Activated CD4-positive, alpha-beta T cell treated with anti-CD3 and anti-CD28 coated beads for 4 hours (primary cell): ENCODE data around the gene GNG13.
"Not testable (repeated sequence)": the region's sequence is repeated elsewhere in the genome, so short reads cannot be mapped to it uniquely, and the experiment has no call there.

Experiments used
- DNase-seq, 2 donors: peaks; one replicate each; pipeline ENCODE4 v3.0.0-alpha.2; 2020

GNG13 gene

GRCh38 chr16:760545-761343 is 39.8 kb downstream of the GNG13 start, which contains the start of gene MSLN:
MSLN (plus strand) TSS chr16:760734; CDS start chr16:762681, 1,947 bp downstream.
- no peak for DNase-seq

DNA sequence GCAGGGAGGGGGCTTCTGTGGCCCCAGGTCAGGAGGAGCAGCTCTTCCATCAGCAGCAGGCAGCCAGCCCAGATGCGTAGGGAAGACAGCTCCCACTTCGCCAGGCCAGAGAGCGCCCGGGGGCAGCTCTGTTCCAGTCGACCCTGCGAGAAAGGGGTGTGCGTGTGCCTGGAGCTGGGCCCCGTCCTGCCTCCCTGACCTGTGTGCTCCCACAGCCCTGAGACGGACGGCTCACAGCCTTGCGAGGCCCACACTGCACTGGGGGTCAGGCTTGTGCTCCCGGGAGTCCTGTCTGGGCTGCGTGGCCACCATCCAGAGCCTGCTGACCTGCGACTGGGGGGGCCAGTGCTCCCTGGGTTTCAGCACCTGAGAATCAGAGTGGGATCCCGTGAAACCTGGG is 40.5 kb downstream of the GNG13 start:
- DNase-seq = no peak

- no peak for DNase-seq
These were observed 41.2 kb downstream of the GNG13 start for GRCh38 chr16:759110-759910.

DNA sequence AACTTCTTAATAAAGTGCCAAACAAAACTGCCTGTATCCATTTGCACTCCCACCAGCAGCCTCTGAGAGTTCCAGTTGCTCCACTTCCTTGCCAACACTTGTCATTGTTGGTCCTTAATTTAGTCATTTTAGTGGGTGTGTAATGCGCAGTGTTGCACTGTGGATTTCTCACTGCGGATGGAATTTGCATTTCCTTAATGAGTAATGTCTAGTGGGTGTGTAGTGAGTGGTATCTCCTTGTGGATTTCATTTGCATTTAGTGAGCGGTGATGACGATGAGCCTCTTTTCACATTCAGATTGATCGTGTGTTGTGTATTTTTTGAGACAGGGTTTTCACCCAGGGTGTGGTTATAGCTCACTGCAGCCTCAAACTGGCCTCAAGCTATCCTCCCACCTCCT is 44.1 kb downstream of the GNG13 start:
- no peak for DNase-seq

GRCh38 chr16:754656-755055 is 45.9 kb downstream of the GNG13 start:
- DNase-seq = no peak

GRCh38 chr16:754121-754607 is 46.4 kb downstream of the GNG13 start:
- DNase-seq = not testable (repeated sequence)

DNA sequence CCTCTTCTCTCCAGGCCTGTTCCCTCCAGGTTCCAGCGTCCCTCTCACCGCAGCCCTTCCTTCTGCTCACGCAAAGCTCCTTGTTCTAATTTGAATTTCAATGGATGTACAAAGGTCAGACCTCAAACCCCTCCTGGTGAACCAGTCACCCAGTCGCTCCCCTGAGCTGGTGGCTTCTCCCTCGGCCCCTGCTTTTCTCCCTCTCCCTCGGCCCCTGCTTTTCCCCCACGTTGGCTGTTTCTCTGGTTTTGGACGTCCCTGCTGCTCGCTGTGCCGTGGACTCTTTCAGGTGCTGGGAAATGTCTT is 48.6 kb downstream of the GNG13 start:
- DNase-seq = no peak

GRCh38 chr16:751152-752006 is 49.2 kb downstream of the GNG13 start:
- DNase-seq = no peak

DNA sequence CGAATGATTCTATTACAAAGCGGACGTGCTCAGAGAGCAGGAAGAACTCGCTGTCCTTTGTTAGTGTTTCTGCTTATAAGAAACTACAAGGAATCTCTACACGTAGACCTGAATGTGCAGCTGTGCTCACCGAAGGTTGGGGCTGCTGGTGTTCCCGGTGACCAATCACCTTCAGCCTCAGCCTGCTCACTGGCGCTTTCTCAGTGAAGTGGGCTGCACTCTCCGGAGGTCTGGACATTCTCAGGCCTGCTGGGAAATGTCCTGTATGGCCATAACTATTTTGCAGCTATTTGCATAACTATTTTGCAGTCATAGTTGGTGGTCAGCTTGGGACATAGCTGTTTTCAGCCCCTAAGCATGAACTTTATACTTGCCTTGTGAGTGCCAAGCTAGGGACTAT is 50.0 kb downstream of the GNG13 start:
- DNase-seq = no peak

DNA sequence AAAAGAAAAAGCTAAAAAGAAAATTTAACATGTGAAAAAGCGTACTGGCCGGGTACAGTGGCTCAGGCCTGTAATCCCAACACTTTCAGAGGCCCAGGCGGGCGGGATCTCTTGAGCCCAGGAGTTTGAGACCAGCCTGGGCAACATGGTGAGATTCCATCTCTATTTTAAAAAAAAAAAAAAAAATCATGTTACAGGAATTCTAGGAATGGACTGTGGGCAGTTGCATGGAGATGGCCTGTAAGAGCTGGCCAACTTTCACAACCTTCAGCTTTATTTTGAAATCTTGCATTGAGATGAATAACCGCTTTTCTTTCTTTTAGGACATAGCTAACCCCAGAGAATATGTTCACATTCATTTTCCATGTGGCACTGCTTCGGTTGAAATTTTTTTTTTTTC is 51.5 kb downstream of the GNG13 start:
- no peak for DNase-seq
